Spleen (tissue), 11 donors: Measurements from ENCODE around the gene SLC2A9. TPM values are rescaled to one million over a fixed set of nuclear protein-coding genes. Genes with fewer than 3 reads are reported as not detected.

Experiments
- DNase-seq: peaks from one replicate; pipeline ENCODE4 v3.0.0-alpha.2; 2020
- H3K27ac ChIP-seq, 8 donors: fragments of 200-600 bp; sonication (generic) in 7 of 8; 1 replicate in 4 of 8; 2 replicates in 4 of 8; pipeline versions ENCODE4 v1.5.0 to v1.8.0; 2016 to 2021; ENCODE audit warnings: inconsistent platforms in 4 of 8, mild to moderate bottlenecking in 4 of 8, moderate library complexity in 1 of 8
- H3K27me3 ChIP-seq, 7 donors: fragments of 200-600 bp; sonication (generic) in 6 of 7; replicated peaks in 1 of 7; 1 replicate in 4 of 7; 2 replicates in 3 of 7; pipeline versions ENCODE4 v1.5.0 to v1.8.0; 2016 to 2021; ENCODE audit warnings: inconsistent platforms in 3 of 7, mild to moderate bottlenecking in 1 of 7
- H3K36me3 ChIP-seq, 6 donors: fragments of 200-600 bp; sonication (generic) in 5 of 6; 1 replicate in 4 of 6; 2 replicates in 2 of 6; pipeline versions ENCODE4 v1.5.0 to v1.8.0; 2016 to 2021; ENCODE audit warnings: inconsistent platforms in 2 of 6
- H3K4me1 ChIP-seq, 6 donors: fragments of 200-600 bp; sonication (generic) in 5 of 6; 1 replicate in 3 of 6; 2 replicates in 3 of 6; pipeline versions ENCODE4 v1.5.0 to v1.8.0; 2016 to 2021; ENCODE audit warnings: inconsistent platforms in 3 of 6
- H3K4me3 ChIP-seq, 8 donors: fragments of 200-600 bp; sonication (generic) in 7 of 8; 1 replicate in 4 of 8; 2 replicates in 4 of 8; pipeline versions ENCODE4 v1.5.0 to v1.8.0; 2016 to 2021; ENCODE audit warnings: inconsistent platforms in 4 of 8, mild to moderate bottlenecking in 4 of 8, moderate library complexity in 2 of 8
- H3K9me3 ChIP-seq, 8 donors: fragments of 200-600 bp; sonication (generic) in 7 of 8; 1 replicate in 4 of 8; 2 replicates in 4 of 8; pipeline versions ENCODE4 v1.5.0 to v1.8.0; 2016 to 2021; ENCODE audit warnings: inconsistent platforms in 4 of 8
- POLR2A ChIP-seq, 3 donors: fragments of 450-650 bp; IDR thresholded peaks; one replicate each; pipeline ENCODE4 v1.5.1; 2017; ENCODE audit warnings: antibody characterized with exemption in 3 of 3, mild to moderate bottlenecking in 1 of 3
- POLR2AphosphoS5 ChIP-seq, 3 donors: sonication (generic); formaldehyde crosslinking; IDR thresholded peaks; one replicate each; pipeline ENCODE4 v1.5.1; 2017; ENCODE audit warnings: antibody characterized with exemption in 3 of 3
- WGBS, 5 donors: extraction: QIAGEN DNeasy Blood & Tissue Kit in 3 of 5; methylation state at CpG; one replicate each; pipeline versions ENCODE4 v1.1.5 to v1.1.7; 2013 to 2018; 5-methylcytosine and 5-hydroxymethylcytosine counted together
- intact Hi-C: fragments of 100-400 bp; cut with DNase I; formaldehyde crosslinking; loops from one replicate; pipeline ENCODE4 v1.15.0; 2023; ENCODE audit warnings: low total_unique reads
- polyA plus RNA-seq, 3 donors: library from polyadenylated mRNA; stranded (reverse); fragments of 200-250 nt; gene quantifications; one replicate each; pipeline ENCODE4 v1.2.1, GENCODE V29; 2013
- total RNA-seq, 7 donors: library from RNA; depleted of rRNA in 3 of 7; stranded (reverse); fragments of >200 nt in 3 of 7; fragmentation: NEBNext Ultra II Directional in 4 of 7; extraction: Animal tissue kit (Norgen Biotek cat#: 25700) in 4 of 7; gene quantifications; one replicate each; pipeline versions ENCODE4 v1.1.0 to v1.2.1, GENCODE V29; 2016 to 2021
- TF ChIP-seq, protein P1 (sequence below), 11 experiments: fragments of 200-600 bp in 7 of 11; fragments of 450-650 bp in 4 of 11; sonication (generic) in 4 of 11; IDR thresholded peaks in 8 of 11; conservative IDR thresholded peaks in 3 of 11; 1 replicate in 7 of 11; 2 replicates in 4 of 11; pipeline versions ENCODE4 v1.4.0 to v1.8.0; 2016 to 2021; ENCODE audit warnings: antibody characterized with exemption in 11 of 11, inconsistent platforms in 4 of 11, mild to moderate bottlenecking in 1 of 11
- donor health status: healthy with polysubstance abuse.
- donor health status: DM: no; HTN: no; CAD: no; lungs with moderate emphysema.
- donor health status: DM: no; HTN: no; CAD: no.
- donor health status: Bipolar disorder and iron deficiency.
- donor health status: healthy.
- donor health status: DM: no; HTN: no; CAD: no.
- donor health status: DM: yes; HTN: yes; CAD: no.

Gene SLC2A9
- total and polyA plus RNA-seq, 10 donors: 1.2 to 8.8 (median 5.3) TPM

DNA sequence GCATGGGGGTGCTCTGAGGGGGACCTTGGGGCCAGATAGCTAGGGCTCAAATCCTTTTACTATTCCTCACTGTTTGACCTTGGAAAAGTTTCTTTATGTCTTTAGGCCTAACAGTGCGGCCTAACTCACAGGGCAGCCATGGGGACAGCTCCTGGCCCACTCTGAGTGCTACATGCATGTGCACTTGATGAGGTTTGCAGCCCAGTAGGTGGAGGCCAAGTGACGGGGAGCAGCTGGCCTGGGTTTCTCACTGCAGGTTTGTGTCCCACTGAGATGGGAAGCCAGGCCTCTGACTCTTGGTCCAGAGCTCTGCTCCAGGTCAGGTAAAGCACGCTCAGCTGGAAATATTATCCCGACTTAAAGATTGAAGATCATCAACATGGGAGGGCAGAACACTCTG lies 102.8 kb downstream of the SLC2A9 start:
- Histone ChIP-seq H3K4me3 (no peak overlapping the region), H3K9me3 (no peaks in the 10 kb centered on the region), H3K4me1 (no peaks in the 10 kb centered on the region), H3K27ac (no peak overlapping the region), H3K27me3 (peaks cover 0 to 4% (median 0%) of the 10 kb centered on the region in 7 donors), H3K36me3 (peaks cover 0 to 13% (median 0%) of the 10 kb centered on the region in 6 donors)
- DNase-seq: no peak
- intact Hi-C loops: no loop called here
- TF ChIP-seq, protein P1, sequence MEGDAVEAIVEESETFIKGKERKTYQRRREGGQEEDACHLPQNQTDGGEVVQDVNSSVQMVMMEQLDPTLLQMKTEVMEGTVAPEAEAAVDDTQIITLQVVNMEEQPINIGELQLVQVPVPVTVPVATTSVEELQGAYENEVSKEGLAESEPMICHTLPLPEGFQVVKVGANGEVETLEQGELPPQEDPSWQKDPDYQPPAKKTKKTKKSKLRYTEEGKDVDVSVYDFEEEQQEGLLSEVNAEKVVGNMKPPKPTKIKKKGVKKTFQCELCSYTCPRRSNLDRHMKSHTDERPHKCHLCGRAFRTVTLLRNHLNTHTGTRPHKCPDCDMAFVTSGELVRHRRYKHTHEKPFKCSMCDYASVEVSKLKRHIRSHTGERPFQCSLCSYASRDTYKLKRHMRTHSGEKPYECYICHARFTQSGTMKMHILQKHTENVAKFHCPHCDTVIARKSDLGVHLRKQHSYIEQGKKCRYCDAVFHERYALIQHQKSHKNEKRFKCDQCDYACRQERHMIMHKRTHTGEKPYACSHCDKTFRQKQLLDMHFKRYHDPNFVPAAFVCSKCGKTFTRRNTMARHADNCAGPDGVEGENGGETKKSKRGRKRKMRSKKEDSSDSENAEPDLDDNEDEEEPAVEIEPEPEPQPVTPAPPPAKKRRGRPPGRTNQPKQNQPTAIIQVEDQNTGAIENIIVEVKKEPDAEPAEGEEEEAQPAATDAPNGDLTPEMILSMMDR (IDR thresholded peaks at IDR 0.05 in 8 of 11, conservative IDR thresholded peaks at IDR 0.05 in 3 of 11): no peak
- no peak for TF ChIP-seq POLR2A (IDR thresholded peaks at IDR 0.05)
- TF ChIP-seq POLR2AphosphoS5 (IDR thresholded peaks at IDR 0.05): no peak
- WGBS, 5 donors: 80 to 96% (median 95%) methylated on average over 1 to 4 of the region's 4 CpGs

DNA sequence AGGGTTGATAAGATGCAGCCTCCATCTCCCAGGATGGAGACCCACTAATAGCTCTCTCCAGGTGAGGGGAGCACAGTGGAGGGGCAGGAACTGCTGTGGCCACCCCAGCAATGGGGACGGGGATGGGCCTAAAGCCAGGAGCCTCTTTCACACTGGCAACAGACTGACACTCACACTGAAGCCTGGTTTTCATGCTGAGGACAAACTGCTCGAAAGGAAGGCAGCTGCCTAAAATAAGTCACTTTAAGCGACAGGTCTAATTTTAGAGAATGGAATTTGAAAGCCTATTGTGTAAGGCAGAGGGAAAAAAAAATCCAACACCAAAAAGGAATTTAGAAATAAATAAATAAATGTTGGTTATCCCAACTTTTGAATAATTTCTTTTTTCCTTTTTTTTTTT lies 104.4 kb downstream of the SLC2A9 start:
- 78 to 88% (median 83%) methylated on average over 3 of the region's 3 CpGs for WGBS, 5 donors

DNA sequence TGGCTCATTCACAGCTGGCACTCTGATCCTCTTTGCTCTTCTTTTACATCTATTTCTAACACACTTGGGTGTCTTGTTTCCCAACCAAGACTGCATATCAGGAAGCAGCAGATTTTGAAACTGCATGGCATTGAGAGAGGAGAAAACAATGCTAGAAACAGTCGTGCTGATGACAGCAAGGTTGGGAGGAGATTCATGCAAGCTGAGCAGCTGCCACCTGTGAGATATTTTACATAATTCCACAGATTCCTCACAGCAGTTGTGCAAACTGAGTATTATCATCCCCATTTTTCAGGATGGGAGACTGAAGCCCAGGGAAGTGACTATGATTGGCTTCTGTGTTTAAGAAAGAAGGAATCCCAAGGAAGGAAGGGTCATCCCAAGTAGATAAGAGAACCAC lies 105.0 kb downstream of the SLC2A9 start:
- no peaks in the 10 kb centered on the region for H3K9me3 ChIP-seq
- H3K27ac ChIP-seq: no peak overlapping the region
- no peak for TF ChIP-seq POLR2AphosphoS5 (IDR thresholded peaks at IDR 0.05)
- DNase-seq: no peak
- H3K4me1 ChIP-seq: no peaks in the 10 kb centered on the region
- intact Hi-C loops: no loop called here
- peaks cover 0 to 5% (median 0%) of the 10 kb centered on the region in 7 donors for H3K27me3 ChIP-seq
- 6 to 79% (median 46%) methylated on average over 1 of the region's 1 CpG for WGBS, 5 donors
- no peak overlapping the region for H3K4me3 ChIP-seq
- H3K36me3 ChIP-seq: peaks cover 0 to 13% (median 0%) of the 10 kb centered on the region in 6 donors

More for the DNA sequence above, 104.4 kb downstream of the SLC2A9 start:
- no peak for DNase-seq
- peaks cover 0 to 5% (median 0%) of the 10 kb centered on the region in 7 donors for H3K27me3 ChIP-seq
- TF ChIP-seq, protein P1 (IDR thresholded peaks at IDR 0.05 in 8 of 11, conservative IDR thresholded peaks at IDR 0.05 in 3 of 11): no peak
- no peak for TF ChIP-seq POLR2A (IDR thresholded peaks at IDR 0.05)
- no peak for TF ChIP-seq POLR2AphosphoS5 (IDR thresholded peaks at IDR 0.05)
- peaks cover 0 to 13% (median 0%) of the 10 kb centered on the region in 6 donors for H3K36me3 ChIP-seq
- no peak overlapping the region for H3K27ac ChIP-seq
- intact Hi-C loops: no loop called here
- no peaks in the 10 kb centered on the region for H3K9me3 ChIP-seq
- no peaks in the 10 kb centered on the region for H3K4me1 ChIP-seq
- H3K4me3 ChIP-seq: no peak overlapping the region

DNA sequence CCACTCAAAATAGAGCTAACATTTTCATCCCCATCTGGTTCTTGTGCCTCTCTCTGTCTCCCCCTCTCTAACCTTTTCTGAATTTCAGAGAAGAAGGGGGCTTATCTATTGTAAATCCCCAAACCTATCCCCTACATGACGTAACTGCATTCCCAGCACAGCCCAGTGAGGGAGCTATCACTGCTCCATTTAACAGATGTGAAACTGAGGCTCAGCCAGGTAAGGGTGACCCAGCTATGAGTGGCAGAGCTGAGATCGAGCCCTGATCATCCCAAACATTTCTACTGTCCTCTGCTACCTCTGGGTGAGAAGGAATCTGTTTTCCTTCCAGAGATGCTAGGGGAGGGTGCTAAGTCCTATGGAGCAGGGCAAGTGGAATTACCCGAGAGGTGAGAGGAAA lies 107.5 kb downstream of the SLC2A9 start:
- intact Hi-C loops: no loop called here
- peaks cover 0 to 5% (median under 1%) of the 10 kb centered on the region in 8 donors for H3K9me3 ChIP-seq
- H3K4me1 ChIP-seq: no peaks in the 10 kb centered on the region
- WGBS, 5 donors: 77 to 92% (median 80%) methylated on average over 3 of the region's 3 CpGs
- DNase-seq: no peak
- peaks cover 0 to 13% (median 0%) of the 10 kb centered on the region in 6 donors for H3K36me3 ChIP-seq
- H3K27me3 ChIP-seq: peaks cover 0 to 5% (median 0%) of the 10 kb centered on the region in 7 donors
- no peak overlapping the region for H3K27ac ChIP-seq
- no peak overlapping the region for H3K4me3 ChIP-seq
- TF ChIP-seq POLR2AphosphoS5 (IDR thresholded peaks at IDR 0.05): no peak

DNA sequence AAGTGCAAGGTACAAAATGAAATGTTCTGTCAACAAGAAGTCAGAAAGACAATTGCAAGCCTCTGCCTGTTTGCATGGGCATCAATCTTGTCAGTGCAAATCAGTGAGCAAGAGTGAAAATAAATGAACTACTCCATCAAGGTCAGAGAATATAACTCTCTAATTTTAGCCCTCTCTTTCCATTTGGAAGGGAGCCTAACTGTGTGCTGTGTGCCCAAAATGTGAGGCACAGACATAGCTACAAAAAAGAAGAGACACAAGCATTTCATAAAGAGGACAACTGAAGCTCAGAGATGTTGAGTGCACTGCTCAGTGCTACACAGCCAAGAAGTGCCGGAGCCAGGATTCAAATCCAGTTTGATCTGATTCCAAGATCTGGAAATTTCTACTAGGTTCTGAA lies 114.3 kb downstream of the SLC2A9 start:
- no peak for TF ChIP-seq POLR2AphosphoS5 (IDR thresholded peaks at IDR 0.05)
- TF ChIP-seq POLR2A (IDR thresholded peaks at IDR 0.05): no peak
- TF ChIP-seq, protein P1 (IDR thresholded peaks at IDR 0.05 in 8 of 11, conservative IDR thresholded peaks at IDR 0.05 in 3 of 11): no peak
- DNase-seq: no peak
- H3K27me3 ChIP-seq: no peaks in the 10 kb centered on the region
- WGBS, 5 donors: 94 to 100% (median 100%) methylated on average over 1 of the region's 1 CpG
- H3K9me3 ChIP-seq: peaks cover 0 to 8% (median 2%) of the 10 kb centered on the region in 8 donors
- H3K4me1 ChIP-seq: no peaks in the 10 kb centered on the region
- intact Hi-C loops: no loop called here
- H3K36me3 ChIP-seq: peaks cover 0 to 13% (median 0%) of the 10 kb centered on the region in 6 donors
- H3K4me3 ChIP-seq: no peak overlapping the region
- no peak overlapping the region for H3K27ac ChIP-seq
